Adrenal gland (tissue), 12 donors: ENCODE measurements around the gene PPP1R12A. TPM values are rescaled to one million over a fixed set of nuclear protein-coding genes. Genes with fewer than 3 reads are reported as not detected.
"Not testable (repeated sequence)": the region's sequence is repeated elsewhere in the genome, so short reads cannot be mapped to it uniquely, and the experiment has no call there.

Experiments
- DNase-seq, 7 donors: peaks; one replicate each; pipeline ENCODE4 v3.0.0-alpha.2; 2019 to 2020
- H3K27ac ChIP-seq, 5 donors: fragments of 200-600 bp; sonication (generic) in 4 of 5; 1 replicate in 3 of 5; 2 replicates in 2 of 5; pipeline versions ENCODE4 v1.5.1 to v1.8.0; 2016 to 2020; ENCODE audit warnings: mild to moderate bottlenecking in 1 of 5
- H3K27me3 ChIP-seq: fragments of 200-600 bp; 2 replicates; pipeline ENCODE4 v1.8.0; 2021
- H3K36me3 ChIP-seq, 2 donors: fragments of 200-600 bp; replicated peaks in 1 of 2; 1 replicate in 1 of 2; 2 replicates in 1 of 2; pipeline versions ENCODE4 v1.5.1 to v1.8.0; 2018 to 2022
- H3K4me1 ChIP-seq, 2 donors: fragments of 200-600 bp; replicated peaks in 1 of 2; 1 replicate in 1 of 2; 2 replicates in 1 of 2; pipeline versions ENCODE4 v1.5.1 to v1.8.0; 2018 to 2021
- H3K4me3 ChIP-seq, 4 donors: fragments of 200-600 bp; sonication (generic) in 3 of 4; one replicate each; pipeline ENCODE4 v1.5.1; 2016 to 2018
- H3K9me3 ChIP-seq, 3 donors: fragments of 200-600 bp; sonication (generic) in 1 of 3; replicated peaks in 1 of 3; 1 replicate in 2 of 3; 2 replicates in 1 of 3; pipeline versions ENCODE4 v1.5.1 to v1.8.0; 2016 to 2021
- POLR2A ChIP-seq, 2 donors: fragments of 450-650 bp; IDR thresholded peaks; one replicate each; pipeline ENCODE4 v1.6.1; 2017; ENCODE audit warnings: antibody characterized with exemption in 2 of 2, mild to moderate bottlenecking in 2 of 2, moderate library complexity in 1 of 2
- WGBS, 4 donors: extraction: QIAGEN DNeasy Blood & Tissue Kit in 2 of 4; methylation state at CpG; one replicate each; pipeline versions ENCODE4 v1.1.5 to v1.1.7; 2013 to 2017; 5-methylcytosine and 5-hydroxymethylcytosine counted together
- intact Hi-C, 2 donors: fragments of 100-400 bp; cut with DNase I; formaldehyde crosslinking; loops; one replicate each; pipeline versions ENCODE4 v1.14.1 to v1.15.0; 2022 to 2023
- polyA plus RNA-seq, 3 donors: library from polyadenylated mRNA; stranded (reverse); fragments of 200-250 nt in 2 of 3; fragments of 350-450 nt in 1 of 3; fragmentation: Illumina TruSeq in 1 of 3; extraction: RNeasy Lipid Tissue Mini Kit (QIAGEN cat#74804) in 1 of 3; gene quantifications; one replicate each; pipeline ENCODE4 v1.2.3, GENCODE V29; 2013 to 2014
- total RNA-seq, 9 donors: library from RNA; depleted of rRNA in 4 of 9; stranded (reverse); fragments of >200 nt in 4 of 9; fragments of 120-200 nt in 1 of 9; fragmentation: NEBNext Ultra II Directional in 1 of 9; extraction: Animal tissue kit (Norgen Biotek cat#: 25700) in 1 of 9; gene quantifications; one replicate each; pipeline versions ENCODE4 v1.1.0 to v1.2.4, GENCODE V29; 2013 to 2023
- TF ChIP-seq, protein P1 (sequence below), 6 experiments: fragments of 450-650 bp in 4 of 6; fragments of 200-600 bp in 2 of 6; sonication (generic) in 1 of 6; IDR thresholded peaks; 1 replicate in 5 of 6; 2 replicates in 1 of 6; pipeline versions ENCODE4 v1.5.1 to v1.8.0; 2016 to 2021; ENCODE audit warnings: antibody characterized with exemption in 6 of 6, mild to moderate bottlenecking in 2 of 6, moderate library complexity in 1 of 6
- donor health status: healthy with polysubstance abuse.
- donor health status: Bipolar disorder and iron deficiency.
- donor health status: DM: yes; HTN: yes; CAD: no.
- donor health status: DM: no; HTN: no; CAD: no.
- donor health status: DM: no; HTN: no; CAD: no.
- donor health status: DM: yes; HTN: yes; CAD: no.

PPP1R12A gene
- total and polyA plus RNA-seq, 12 donors = 17.0 to 93.4 (median 50.0) TPM

DNA sequence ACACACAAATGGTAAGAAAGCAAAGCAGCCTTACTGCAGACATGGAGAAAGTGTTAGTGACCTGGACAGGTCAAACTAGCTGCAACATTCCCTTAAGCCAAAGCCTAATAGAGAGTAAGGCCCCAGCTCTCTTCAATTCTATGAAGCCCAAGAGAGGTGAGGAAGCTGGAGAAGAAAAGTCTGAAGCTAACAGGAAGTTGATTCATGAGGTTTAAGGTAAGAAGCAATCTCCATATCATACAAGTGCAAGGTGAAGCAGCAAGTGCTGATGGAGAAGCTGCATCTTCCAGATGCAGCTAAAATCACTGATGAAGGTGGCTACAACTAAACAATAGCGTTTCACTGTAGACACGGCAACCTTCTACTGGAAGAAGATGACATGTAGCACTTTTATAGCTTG lies 53.5 kb downstream of the PPP1R12A start:
- Histone ChIP-seq H3K4me3 (no peak overlapping the region), H3K9me3 (no peaks in the 10 kb centered on the region), H3K36me3 (no peaks in the 10 kb centered on the region), H3K27me3 (no peaks in the 10 kb centered on the region), H3K4me1 (peaks cover 0 to 22% of the 10 kb centered on the region in 2 donors), H3K27ac (no peak overlapping the region)
- no peak for DNase-seq
- 88 to 100% (median 95%) methylated on average over 2 of the region's 2 CpGs for WGBS, 4 donors
- intact Hi-C loops = no loop called here
- TF ChIP-seq, protein P1, sequence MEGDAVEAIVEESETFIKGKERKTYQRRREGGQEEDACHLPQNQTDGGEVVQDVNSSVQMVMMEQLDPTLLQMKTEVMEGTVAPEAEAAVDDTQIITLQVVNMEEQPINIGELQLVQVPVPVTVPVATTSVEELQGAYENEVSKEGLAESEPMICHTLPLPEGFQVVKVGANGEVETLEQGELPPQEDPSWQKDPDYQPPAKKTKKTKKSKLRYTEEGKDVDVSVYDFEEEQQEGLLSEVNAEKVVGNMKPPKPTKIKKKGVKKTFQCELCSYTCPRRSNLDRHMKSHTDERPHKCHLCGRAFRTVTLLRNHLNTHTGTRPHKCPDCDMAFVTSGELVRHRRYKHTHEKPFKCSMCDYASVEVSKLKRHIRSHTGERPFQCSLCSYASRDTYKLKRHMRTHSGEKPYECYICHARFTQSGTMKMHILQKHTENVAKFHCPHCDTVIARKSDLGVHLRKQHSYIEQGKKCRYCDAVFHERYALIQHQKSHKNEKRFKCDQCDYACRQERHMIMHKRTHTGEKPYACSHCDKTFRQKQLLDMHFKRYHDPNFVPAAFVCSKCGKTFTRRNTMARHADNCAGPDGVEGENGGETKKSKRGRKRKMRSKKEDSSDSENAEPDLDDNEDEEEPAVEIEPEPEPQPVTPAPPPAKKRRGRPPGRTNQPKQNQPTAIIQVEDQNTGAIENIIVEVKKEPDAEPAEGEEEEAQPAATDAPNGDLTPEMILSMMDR (IDR thresholded peaks at IDR 0.05) = no peak
- no peak for TF ChIP-seq POLR2A (IDR thresholded peaks at IDR 0.05)

- 89 to 97% (median 93%) methylated on average over 4 of the region's 4 CpGs for WGBS, 4 donors
- H3K4me1 ChIP-seq, H3K27me3 ChIP-seq, H3K27ac ChIP-seq, intact Hi-C loops, H3K36me3 ChIP-seq, H3K4me3 ChIP-seq, DNase-seq, H3K9me3 ChIP-seq: not testable (repeated sequence)
These were observed 56.4 kb downstream of the PPP1R12A start for GRCh38 chr12:79878506-79878905.

- no peaks in the 10 kb centered on the region for H3K27me3 ChIP-seq
- no peak overlapping the region for H3K4me3 ChIP-seq
- no peaks in the 10 kb centered on the region for H3K9me3 ChIP-seq
- no peak overlapping the region for H3K27ac ChIP-seq
- H3K4me1 ChIP-seq = peaks cover 4 to 17% of the 10 kb centered on the region in 2 donors
- H3K36me3 ChIP-seq = no peaks in the 10 kb centered on the region
- whole genome bisulfite sequencing, 4 donors = 78 to 90% (median 84%) methylated on average over 8 of the region's 8 CpGs
- intact Hi-C loops = no loop called here
- TF ChIP-seq POLR2A (IDR thresholded peaks at IDR 0.05) = no peak
- TF ChIP-seq, protein P1 (IDR thresholded peaks at IDR 0.05) = no peak
- peak in 1 of 7 donors; percentile 7 for DNase-seq
These were observed 57.7 kb downstream of the PPP1R12A start for GRCh38 chr12:79877246-79877645.

GRCh38 chr12:79874665-79875064 lies 60.2 kb downstream of the PPP1R12A start:
- TF ChIP-seq, protein P1 (IDR thresholded peaks at IDR 0.05) = no peak
- no peak for DNase-seq
- intact Hi-C loops = no loop called here
- no peaks in the 10 kb centered on the region for H3K9me3 ChIP-seq
- H3K27me3 ChIP-seq = no peaks in the 10 kb centered on the region
- H3K36me3 ChIP-seq = no peaks in the 10 kb centered on the region
- no peak overlapping the region for H3K27ac ChIP-seq
- no peak overlapping the region for H3K4me3 ChIP-seq
- peaks cover 7 to 22% of the 10 kb centered on the region in 2 donors for H3K4me1 ChIP-seq

DNA sequence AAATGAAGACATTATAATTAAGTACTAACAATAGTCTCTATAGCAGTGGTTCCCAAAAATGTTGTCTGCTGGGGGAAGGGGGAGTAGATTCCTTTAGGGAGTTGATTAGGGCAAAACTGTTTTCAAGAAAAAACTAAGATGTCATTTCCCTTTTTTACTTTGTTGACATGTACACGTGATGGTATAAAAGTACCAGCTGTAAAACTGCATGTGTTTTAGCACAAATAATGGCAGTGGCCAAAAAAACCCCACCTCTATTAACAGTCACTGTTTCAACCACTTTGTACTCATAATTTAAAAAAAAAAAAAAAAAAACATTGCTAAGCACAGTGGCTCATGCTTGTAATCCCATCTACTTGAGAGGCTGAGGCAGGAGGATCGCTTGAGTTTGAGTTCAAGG lies 61.7 kb downstream of the PPP1R12A start:
- intact Hi-C loops = no loop called here
- Histone ChIP-seq H3K4me3 (no peak overlapping the region), H3K36me3 (no peaks in the 10 kb centered on the region), H3K27me3 (no peaks in the 10 kb centered on the region), H3K4me1 (peaks cover 7 to 22% of the 10 kb centered on the region in 2 donors), H3K9me3 (no peaks in the 10 kb centered on the region), H3K27ac (no peak overlapping the region)
- no peak for TF ChIP-seq POLR2A (IDR thresholded peaks at IDR 0.05)
- TF ChIP-seq, protein P1 (IDR thresholded peaks at IDR 0.05) = no peak
- DNase-seq = no peak
- WGBS, 4 donors = 78 to 83% (median 80%) methylated on average over 2 of the region's 2 CpGs
